HEK293 (cell line): ENCODE results near the gene PAK4.

Experiments
- CTCF ChIA-PET: fragments of 350-600 bp; formaldehyde crosslinking; extraction: SDS; loops from one replicate; lab custom pipeline; 2021; ENCODE audit warnings: antibody characterized with exemption; lab: Yijun Ruan, JAX
- POLR2A ChIA-PET: fragments of 300-600 bp; formaldehyde crosslinking; extraction: SDS; loops from one replicate; lab custom pipeline; 2020; ENCODE audit warnings: antibody characterized with exemption, inconsistent platforms; lab: Yijun Ruan, JAX
- H3K27ac ChIP-seq: fragments of 200-500 bp; sonication (Bioruptor generic); 2 replicates; pipeline ENCODE4 v1.5.1; 2014; ENCODE audit warnings: low read depth, low read length, control low read depth, inconsistent platforms; ENCODE audit errors: extremely low read depth
- H3K36me3 ChIP-seq, 2 experiments: fragments of 200-500 bp in 1 of 2; sonication (Bioruptor generic) in 1 of 2; 1 replicate in 1 of 2; 2 replicates in 1 of 2; pipeline ENCODE4 v1.5.1; 2014 to 2017; ENCODE audit warnings: inconsistent platforms in 2 of 2, low read length in 2 of 2; ENCODE audit not compliant: control insufficient read depth in 2 of 2, insufficient read depth in 1 of 2
- H3K4me1 ChIP-seq: fragments of 200-500 bp; sonication (Bioruptor generic); 2 replicates; pipeline ENCODE4 v1.5.1; 2014; ENCODE audit warnings: mild to moderate bottlenecking, low read length, inconsistent platforms; ENCODE audit not compliant: control insufficient read depth, insufficient read depth
- H3K4me3 ChIP-seq: 2 replicates; pipeline ENCODE4 v1.5.1; 2011; ENCODE audit warnings: low read depth, mild to moderate bottlenecking, control low read depth, low read length, moderate library complexity
- H3K9me3 ChIP-seq: fragments of 200-500 bp; sonication (Bioruptor generic); 2 replicates; pipeline ENCODE4 v1.5.1; 2014; ENCODE audit warnings: low read depth, low read length, inconsistent platforms; ENCODE audit not compliant: control insufficient read depth, insufficient read depth
- BCL6B ChIP-seq: fragments of 450-650 bp; formaldehyde crosslinking; IDR thresholded peaks from 2 replicates; pipeline ENCODE4 v1.5.1; 2017; ENCODE audit warnings: missing biosample characterization, missing genetic modification characterization
- GLIS2 ChIP-seq: fragments of 450-650 bp; formaldehyde crosslinking; IDR thresholded peaks from 2 replicates; pipeline ENCODE4 v1.5.1; 2016; ENCODE audit warnings: missing biosample characterization, missing genetic modification characterization
- INSM2 ChIP-seq: fragments of 450-650 bp; formaldehyde crosslinking; IDR thresholded peaks from 2 replicates; pipeline ENCODE4 v1.5.1; 2016; ENCODE audit warnings: missing biosample characterization, missing genetic modification characterization
- YY2 ChIP-seq: fragments of 450-650 bp; formaldehyde crosslinking; IDR thresholded peaks from 2 replicates; pipeline ENCODE4 v1.5.1; 2016; ENCODE audit warnings: missing biosample characterization, missing genetic modification characterization
- ZBTB48 ChIP-seq: fragments of 450-650 bp; formaldehyde crosslinking; IDR thresholded peaks from 2 replicates; pipeline ENCODE4 v1.5.1; 2016; ENCODE audit warnings: missing biosample characterization, missing genetic modification characterization
- ZIC2 ChIP-seq: fragments of 450-650 bp; formaldehyde crosslinking; IDR thresholded peaks from 2 replicates; pipeline ENCODE4 v1.5.1; 2016; ENCODE audit warnings: missing biosample characterization, missing genetic modification characterization
- ZNF148 ChIP-seq: fragments of 450-650 bp; formaldehyde crosslinking; IDR thresholded peaks from 2 replicates; pipeline ENCODE4 v1.5.0; 2017; ENCODE audit warnings: missing biosample characterization, missing genetic modification characterization, borderline replicate concordance
- ZNF175 ChIP-seq: fragments of 450-650 bp; formaldehyde crosslinking; IDR thresholded peaks from 2 replicates; pipeline ENCODE4 v1.5.1; 2016; ENCODE audit warnings: missing biosample characterization, missing genetic modification characterization
- ZNF248 ChIP-seq: fragments of 450-650 bp; formaldehyde crosslinking; IDR thresholded peaks from 2 replicates; pipeline ENCODE4 v1.5.1; 2017; ENCODE audit warnings: missing biosample characterization, missing genetic modification characterization
- ZNF335 ChIP-seq: fragments of 450-650 bp; formaldehyde crosslinking; conservative IDR thresholded peaks from 2 replicates; pipeline ENCODE4 v1.5.1; 2016; ENCODE audit warnings: missing biosample characterization, missing genetic modification characterization
- ZNF398 ChIP-seq: fragments of 450-650 bp; formaldehyde crosslinking; IDR thresholded peaks from 2 replicates; pipeline ENCODE4 v1.5.1; 2017; ENCODE audit warnings: missing biosample characterization, missing genetic modification characterization
- ZNF670 ChIP-seq: fragments of 450-650 bp; formaldehyde crosslinking; IDR thresholded peaks from 2 replicates; pipeline ENCODE4 v1.5.1; 2016; ENCODE audit warnings: missing biosample characterization, missing genetic modification characterization, low read depth
- ZNF747 ChIP-seq: fragments of 450-650 bp; formaldehyde crosslinking; IDR thresholded peaks from 2 replicates; pipeline ENCODE4 v1.5.1; 2016; ENCODE audit warnings: missing biosample characterization, missing genetic modification characterization
- TF ChIP-seq, protein P1 (sequence below): fragments of 450-650 bp; formaldehyde crosslinking; IDR thresholded peaks from 2 replicates; pipeline ENCODE4 v1.5.1; 2016; ENCODE audit warnings: missing biosample characterization, missing genetic modification characterization

Gene PAK4

DNA sequence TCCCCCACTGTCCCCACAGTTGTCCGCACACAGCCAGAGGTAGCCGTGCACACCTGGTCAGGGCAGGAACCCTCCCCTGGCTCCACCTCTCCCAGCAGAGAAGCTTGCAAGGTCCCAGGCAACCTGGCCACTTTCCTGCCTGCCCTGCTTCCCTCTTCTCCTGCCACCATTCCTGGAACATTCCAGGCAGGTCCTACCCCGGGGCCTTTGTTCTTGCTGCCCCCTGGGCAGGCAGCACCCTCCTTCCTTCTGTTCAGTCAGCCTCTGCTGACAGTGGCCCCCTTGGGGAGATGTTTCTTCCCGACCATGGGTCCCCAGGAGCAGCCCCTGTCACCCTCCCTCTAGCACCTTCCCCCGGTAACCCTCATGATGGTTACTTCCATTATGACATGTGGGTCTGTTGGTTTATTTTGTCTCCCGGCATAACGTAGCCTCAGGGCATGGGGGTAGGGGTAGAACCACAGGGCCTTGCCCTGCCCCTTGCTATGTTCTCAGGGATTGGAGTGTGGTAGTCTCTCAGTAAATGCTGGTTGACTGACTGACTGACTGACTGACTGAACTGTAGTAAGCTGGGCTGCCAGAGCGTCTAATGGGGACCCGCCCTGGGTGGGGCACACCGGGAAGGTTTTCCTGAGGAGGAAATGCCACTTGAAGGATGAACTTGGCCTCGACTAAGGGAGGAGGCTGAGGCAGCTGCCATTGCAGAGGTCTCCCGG lies 10.8 kb downstream of the PAK4 start (continued):
- TF ChIP-seq, protein P1, sequence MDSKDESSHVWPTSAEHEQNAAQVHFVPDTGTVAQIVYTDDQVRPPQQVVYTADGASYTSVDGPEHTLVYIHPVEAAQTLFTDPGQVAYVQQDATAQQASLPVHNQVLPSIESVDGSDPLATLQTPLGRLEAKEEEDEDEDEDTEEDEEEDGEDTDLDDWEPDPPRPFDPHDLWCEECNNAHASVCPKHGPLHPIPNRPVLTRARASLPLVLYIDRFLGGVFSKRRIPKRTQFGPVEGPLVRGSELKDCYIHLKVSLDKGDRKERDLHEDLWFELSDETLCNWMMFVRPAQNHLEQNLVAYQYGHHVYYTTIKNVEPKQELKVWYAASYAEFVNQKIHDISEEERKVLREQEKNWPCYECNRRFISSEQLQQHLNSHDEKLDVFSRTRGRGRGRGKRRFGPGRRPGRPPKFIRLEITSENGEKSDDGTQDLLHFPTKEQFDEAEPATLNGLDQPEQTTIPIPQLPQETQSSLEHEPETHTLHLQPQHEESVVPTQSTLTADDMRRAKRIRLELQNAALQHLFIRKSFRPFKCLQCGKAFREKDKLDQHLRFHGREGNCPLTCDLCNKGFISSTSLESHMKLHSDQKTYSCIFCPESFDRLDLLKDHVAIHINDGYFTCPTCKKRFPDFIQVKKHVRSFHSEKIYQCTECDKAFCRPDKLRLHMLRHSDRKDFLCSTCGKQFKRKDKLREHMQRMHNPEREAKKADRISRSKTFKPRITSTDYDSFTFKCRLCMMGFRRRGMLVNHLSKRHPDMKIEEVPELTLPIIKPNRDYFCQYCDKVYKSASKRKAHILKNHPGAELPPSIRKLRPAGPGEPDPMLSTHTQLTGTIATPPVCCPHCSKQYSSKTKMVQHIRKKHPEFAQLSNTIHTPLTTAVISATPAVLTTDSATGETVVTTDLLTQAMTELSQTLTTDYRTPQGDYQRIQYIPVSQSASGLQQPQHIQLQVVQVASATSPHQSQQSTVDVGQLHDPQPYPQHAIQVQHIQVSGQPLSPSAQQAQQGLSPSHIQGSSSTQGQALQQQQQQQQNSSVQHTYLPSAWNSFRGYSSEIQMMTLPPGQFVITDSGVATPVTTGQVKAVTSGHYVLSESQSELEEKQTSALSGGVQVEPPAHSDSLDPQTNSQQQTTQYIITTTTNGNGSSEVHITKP (tag by site-specific recombination): peak; percentile 83
- no peak for TF ChIP-seq INSM2 (tag by site-specific recombination)
- no peak for TF ChIP-seq ZNF148
- no peak for TF ChIP-seq ZNF747
- TF ChIP-seq YY2 (tag by site-specific recombination): no peak

GRCh38 chr19:39137131-39137530 lies 11.5 kb downstream of the PAK4 start:
- H3K9me3 ChIP-seq: no peaks in the 10 kb centered on the region
- peaks cover 0 to 8% of the 10 kb centered on the region in 2 experiments; a peak in 2 of 3 replicates for H3K36me3 ChIP-seq
- no peak overlapping the region for H3K27ac ChIP-seq
- H3K4me1 ChIP-seq: peaks cover 41% of the 10 kb centered on the region
- POLR2A ChIA-PET: no interaction called here
- TF ChIP-seq ZNF248 (no peak), BCL6B (tag by site-specific recombination) (no peak), ZNF670 (no peak), ZNF175 (no peak), ZIC2 (tag by site-specific recombination) (0 out of 2 replicates have a peak, but pooled peaks have one; percentile 16)
- CTCF ChIA-PET: no interaction called here
- H3K4me3 ChIP-seq: no peak overlapping the region

- ChIA-PET CTCF (interaction anchor here (0.5 to 0.6 kb wide), 3 partner anchors 17 to 209 kb away, joined by 3 to 4 read pairs (median 4); no protein-coding TSS in a partner anchor), POLR2A (no interaction called here)
- Histone ChIP-seq H3K4me1 (peaks cover 30% of the 10 kb centered on the region), H3K9me3 (no peaks in the 10 kb centered on the region), H3K27ac (no peak overlapping the region; the same call in 1 of the 2 replicates), H3K36me3 (peaks cover 0 to 8% of the 10 kb centered on the region in 2 experiments; a peak in 2 of 3 replicates), H3K4me3 (no peak overlapping the region)
- TF ChIP-seq ZIC2 (tag by site-specific recombination): peak; percentile 48
- TF ChIP-seq ZNF335 (tag by site-specific recombination): no peak
- TF ChIP-seq GLIS2: 0 out of 2 replicates have a peak, but pooled peaks have one; percentile 37
- peak; percentile 44 for TF ChIP-seq ZNF398
- TF ChIP-seq, protein P1 (tag by site-specific recombination): no peak
- 0 out of 2 replicates have a peak, but pooled peaks have one; percentile 20 for TF ChIP-seq ZBTB48
Measured at GRCh38 chr19:39138221-39139211, 12.9 kb downstream of the PAK4 start.
